Endodermal cell (in vitro differentiated cells): ENCODE data around the gene ITPKC. TPM values are rescaled to one million over a fixed set of nuclear protein-coding genes. Genes with fewer than 3 reads are reported as not detected.

ENCODE experiments used
- DNase-seq: peaks from one replicate; pipeline ENCODE4 v3.0.0-alpha.2; 2017
- H3K27ac ChIP-seq: 2 replicates; pipeline ENCODE4 v1.5.1; 2013; ENCODE audit warnings: mild to moderate bottlenecking, low read depth, low read length, moderate library complexity
- H3K27me3 ChIP-seq: 2 replicates; pipeline ENCODE4 v1.6.1; 2013; ENCODE audit warnings: mild to moderate bottlenecking, low read length, moderate library complexity; ENCODE audit not compliant: insufficient read depth, control insufficient read depth, poor library complexity, severe bottlenecking
- H3K36me3 ChIP-seq: 2 replicates; pipeline ENCODE4 v1.7.0; 2013; ENCODE audit warnings: mild to moderate bottlenecking, low read length, moderate library complexity; ENCODE audit not compliant: control insufficient read depth, insufficient read depth
- H3K4me1 ChIP-seq: one replicate; pipeline ENCODE4 v1.7.0; 2013; ENCODE audit warnings: low read length; ENCODE audit not compliant: control insufficient read depth, insufficient read depth
- H3K4me3 ChIP-seq: 2 replicates; pipeline ENCODE4 v1.5.1; 2013; ENCODE audit warnings: mild to moderate bottlenecking, low read length, moderate library complexity
- H3K9ac ChIP-seq: 2 replicates; pipeline ENCODE4 v1.6.1; 2013; ENCODE audit warnings: mild to moderate bottlenecking, low read length, moderate library complexity; ENCODE audit not compliant: poor library complexity, severe bottlenecking; ENCODE audit errors: extremely low read depth
- H3K9me3 ChIP-seq: 2 replicates; pipeline ENCODE4 v1.6.1; 2013; ENCODE audit warnings: mild to moderate bottlenecking, low read length, moderate library complexity; ENCODE audit not compliant: control insufficient read depth
- H3K27ac Mint-ChIP-seq: 2 replicates; pipeline ENCODE4 v1.8.0; 2020; ENCODE audit warnings: mixed read lengths
- H3K27me3 Mint-ChIP-seq: 2 replicates; pipeline ENCODE4 v1.8.0; 2021; ENCODE audit warnings: mild to moderate bottlenecking, mixed read lengths; ENCODE audit not compliant: insufficient read depth
- H3K36me3 Mint-ChIP-seq: 2 replicates; pipeline ENCODE4 v1.8.0; 2020; ENCODE audit warnings: low read depth, mixed read lengths
- H3K4me1 Mint-ChIP-seq: 2 replicates; pipeline ENCODE4 v1.8.0; 2020; ENCODE audit warnings: mixed read lengths
- H3K4me3 Mint-ChIP-seq: 2 replicates; pipeline ENCODE4 v1.8.0; 2020; ENCODE audit warnings: mild to moderate bottlenecking, moderate library complexity, mixed read lengths
- H3K9me3 Mint-ChIP-seq: 2 replicates; pipeline ENCODE4 v1.8.0; 2020; ENCODE audit warnings: mild to moderate bottlenecking, mixed read lengths
- WGBS, 2 experiments: methylation state at CpG; one replicate each; pipeline versions ENCODE4 v1.1.5 to v1.1.7; 2013; ENCODE audit warnings: missing lambda C conversion rate in 2 of 2, mixed read lengths in 1 of 2; ENCODE audit not compliant: insufficient coverage in 1 of 2, insufficient read length in 1 of 2; 5-methylcytosine and 5-hydroxymethylcytosine counted together
- total RNA-seq, 2 donors: library from RNA; stranded (reverse); fragmentation: NEBNext Ultra II Directional in 1 of 2; extraction: Animal tissue kit (Norgen Biotek cat#: 25700) in 1 of 2; gene quantifications; 2 replicates in 1 of 2; 3 replicates in 1 of 2; pipeline ENCODE4 v1.2.1, GENCODE V29; 2021
- TF ChIP-seq, protein P1 (sequence below): fragments of 200-600 bp; sonication (generic); conservative IDR thresholded peaks from 2 replicates; pipeline ENCODE4 v1.5.0; 2021; ENCODE audit warnings: antibody characterized with exemption, mild to moderate bottlenecking

The ITPKC gene
- total RNA-seq, 2 donors from 2014 or later: 9.9 to 11.1 TPM

DNA sequence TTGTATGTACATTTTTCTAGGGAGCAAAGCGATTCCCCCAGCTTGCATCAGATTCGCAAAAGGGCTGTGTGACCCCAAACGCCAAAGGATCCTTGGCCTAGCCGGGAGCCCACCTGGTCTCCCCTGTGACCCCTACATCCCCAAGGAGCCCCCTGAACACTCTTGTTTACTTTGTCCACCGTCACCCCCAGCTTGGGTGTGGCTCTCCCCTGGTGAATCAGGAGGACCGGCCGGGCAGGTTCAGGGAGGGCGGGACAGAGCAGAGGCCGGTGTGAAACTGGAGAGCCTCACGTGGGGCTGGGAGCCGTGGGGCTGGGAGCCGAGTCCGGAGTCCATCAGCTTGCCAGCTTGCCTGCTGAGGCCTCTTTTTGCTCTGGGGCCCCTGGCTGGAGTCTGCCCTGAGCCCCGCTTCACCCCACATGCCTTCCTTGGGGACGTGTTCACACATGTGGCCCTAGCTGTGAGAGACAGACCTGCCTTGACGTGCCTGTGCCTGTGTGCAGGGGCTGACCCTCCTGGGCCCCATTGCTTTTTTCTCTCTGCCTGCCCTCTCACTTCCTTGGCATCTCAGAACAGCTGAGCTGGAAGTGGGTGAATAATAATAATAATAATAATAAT lies 2.0 kb downstream of the ITPKC start:
- H3K27me3 ChIP-seq: no peaks in the 10 kb centered on the region
- Mint-ChIP-seq H3K4me1 (peaks cover 19% of the 10 kb centered on the region), H3K9me3 (no peaks in the 10 kb centered on the region), H3K36me3 (peaks cover 32% of the 10 kb centered on the region), H3K27me3 (no peaks in the 10 kb centered on the region), H3K4me3 (peak overlapping the region; percentile 91), H3K27ac (peak overlapping the region; percentile 61)
- peak overlapping the region; percentile 67 for H3K9ac ChIP-seq
- H3K4me3 ChIP-seq: peak overlapping the region; percentile 94
- no peak overlapping the region for H3K27ac ChIP-seq
- peaks cover 25% of the 10 kb centered on the region for H3K36me3 ChIP-seq
- peak; percentile 78 for DNase-seq
- 17 to 18% methylated on average over 13 to 16 of the region's 16 CpGs for WGBS, 2 experiments
- TF ChIP-seq, protein P1, sequence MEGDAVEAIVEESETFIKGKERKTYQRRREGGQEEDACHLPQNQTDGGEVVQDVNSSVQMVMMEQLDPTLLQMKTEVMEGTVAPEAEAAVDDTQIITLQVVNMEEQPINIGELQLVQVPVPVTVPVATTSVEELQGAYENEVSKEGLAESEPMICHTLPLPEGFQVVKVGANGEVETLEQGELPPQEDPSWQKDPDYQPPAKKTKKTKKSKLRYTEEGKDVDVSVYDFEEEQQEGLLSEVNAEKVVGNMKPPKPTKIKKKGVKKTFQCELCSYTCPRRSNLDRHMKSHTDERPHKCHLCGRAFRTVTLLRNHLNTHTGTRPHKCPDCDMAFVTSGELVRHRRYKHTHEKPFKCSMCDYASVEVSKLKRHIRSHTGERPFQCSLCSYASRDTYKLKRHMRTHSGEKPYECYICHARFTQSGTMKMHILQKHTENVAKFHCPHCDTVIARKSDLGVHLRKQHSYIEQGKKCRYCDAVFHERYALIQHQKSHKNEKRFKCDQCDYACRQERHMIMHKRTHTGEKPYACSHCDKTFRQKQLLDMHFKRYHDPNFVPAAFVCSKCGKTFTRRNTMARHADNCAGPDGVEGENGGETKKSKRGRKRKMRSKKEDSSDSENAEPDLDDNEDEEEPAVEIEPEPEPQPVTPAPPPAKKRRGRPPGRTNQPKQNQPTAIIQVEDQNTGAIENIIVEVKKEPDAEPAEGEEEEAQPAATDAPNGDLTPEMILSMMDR: no peak
- H3K9me3 ChIP-seq: no peaks in the 10 kb centered on the region
- H3K4me1 ChIP-seq: no peaks in the 10 kb centered on the region

DNA sequence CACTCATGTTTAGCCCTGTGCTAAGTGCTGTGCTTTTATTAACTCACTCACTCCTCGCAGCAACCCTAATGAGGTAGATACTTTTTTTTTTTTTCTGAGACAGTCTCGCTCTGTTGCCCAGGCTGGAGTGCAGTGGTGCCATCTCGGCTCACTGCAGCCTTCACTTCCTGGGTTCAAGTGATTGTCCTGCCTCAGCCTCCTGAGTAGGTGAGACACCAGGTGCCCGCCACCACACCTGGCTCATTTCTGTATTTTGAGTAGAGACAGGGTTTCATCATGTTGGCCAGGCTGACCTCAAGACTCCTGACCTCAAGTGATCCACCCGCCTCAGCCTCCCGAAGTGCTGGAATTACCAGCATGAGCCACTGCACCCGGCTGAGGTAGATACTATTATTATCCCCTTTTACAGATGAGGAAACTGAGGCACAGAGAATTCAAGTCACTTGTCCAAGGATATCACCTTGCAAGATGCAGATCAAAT lies 2.5 kb downstream of the ITPKC start:
- Mint-ChIP-seq H3K36me3 (peaks cover 37% of the 10 kb centered on the region), H3K4me1 (peaks cover 19% of the 10 kb centered on the region), H3K9me3 (no peaks in the 10 kb centered on the region), H3K27ac (no peak overlapping the region), H3K27me3 (no peaks in the 10 kb centered on the region), H3K4me3 (peak overlapping the region; percentile 91)
- no peak for DNase-seq
- Histone ChIP-seq H3K36me3 (peaks cover 31% of the 10 kb centered on the region), H3K4me1 (no peaks in the 10 kb centered on the region), H3K4me3 (peak overlapping the region; percentile 94), H3K27me3 (no peaks in the 10 kb centered on the region), H3K9me3 (no peaks in the 10 kb centered on the region), H3K27ac (no peak overlapping the region), H3K9ac (no peak overlapping the region)
- TF ChIP-seq, protein P1: no peak
- WGBS, 2 experiments: 80 to 87% methylated on average over 5 to 7 of the region's 7 CpGs

DNA sequence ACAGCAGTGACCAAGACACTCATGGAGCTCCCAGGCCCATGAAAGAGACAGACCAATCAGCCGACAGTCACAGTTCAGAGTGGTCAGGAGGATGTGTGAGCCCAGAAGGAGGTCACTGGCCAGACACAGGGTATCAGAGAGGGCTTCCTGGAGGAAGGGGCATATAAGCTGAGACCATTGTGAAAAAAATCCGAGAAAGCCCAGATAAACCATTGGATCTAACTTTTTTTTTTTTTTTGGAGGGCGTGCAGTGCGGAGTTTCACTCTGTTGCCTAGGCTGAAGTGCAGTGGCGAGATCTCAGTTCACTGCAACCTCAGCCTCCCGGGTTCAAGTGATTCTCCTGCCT lies 4.2 kb downstream of the ITPKC start:
- no peak overlapping the region for H3K4me3 Mint-ChIP-seq
- H3K9me3 Mint-ChIP-seq: no peaks in the 10 kb centered on the region
- TF ChIP-seq, protein P1: no peak
- H3K36me3 Mint-ChIP-seq: peaks cover 47% of the 10 kb centered on the region
- WGBS, 2 experiments: 68 to 86% methylated on average over 4 to 6 of the region's 6 CpGs
- H3K27me3 ChIP-seq: no peaks in the 10 kb centered on the region
- H3K9ac ChIP-seq: no peak overlapping the region
- H3K27me3 Mint-ChIP-seq: no peaks in the 10 kb centered on the region
- no peaks in the 10 kb centered on the region for H3K4me1 ChIP-seq
- H3K36me3 ChIP-seq: peaks cover 35% of the 10 kb centered on the region
- DNase-seq: no peak
- peaks cover 8% of the 10 kb centered on the region for H3K4me1 Mint-ChIP-seq
- H3K4me3 ChIP-seq: no peak overlapping the region
- H3K27ac Mint-ChIP-seq: no peak overlapping the region
- no peak overlapping the region for H3K27ac ChIP-seq
- H3K9me3 ChIP-seq: no peaks in the 10 kb centered on the region
